Inferior parietal cortex (tissue), 1 donor: ENCODE data around the gene MGMT.

Source experiments
- DNase-seq: peaks from one replicate; pipeline ENCODE4 v3.0.0-alpha.2; 2016; ENCODE audit errors: extremely low spot score

Gene MGMT

DNA sequence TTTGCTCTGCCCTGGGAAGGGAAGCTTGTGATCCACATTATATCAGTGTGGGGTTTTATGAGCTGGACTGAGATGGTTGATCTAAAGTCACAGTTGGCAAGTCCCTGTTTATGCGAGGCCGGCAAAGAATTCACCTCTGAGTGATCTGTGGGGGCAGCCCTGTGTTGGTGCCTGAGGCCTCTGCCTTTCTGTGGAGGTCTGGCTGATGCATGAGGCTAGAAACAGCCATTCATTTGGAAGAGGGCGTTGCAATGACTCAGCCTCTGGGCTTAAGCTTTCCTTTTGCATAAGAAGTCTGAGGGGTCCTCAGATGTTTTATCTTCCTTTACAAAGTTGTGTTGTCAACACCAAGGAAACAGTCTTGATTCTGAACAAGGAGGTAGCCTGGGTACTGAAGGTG, 126.9 kb downstream of the MGMT start:
- DNase-seq, result no peak

DNA sequence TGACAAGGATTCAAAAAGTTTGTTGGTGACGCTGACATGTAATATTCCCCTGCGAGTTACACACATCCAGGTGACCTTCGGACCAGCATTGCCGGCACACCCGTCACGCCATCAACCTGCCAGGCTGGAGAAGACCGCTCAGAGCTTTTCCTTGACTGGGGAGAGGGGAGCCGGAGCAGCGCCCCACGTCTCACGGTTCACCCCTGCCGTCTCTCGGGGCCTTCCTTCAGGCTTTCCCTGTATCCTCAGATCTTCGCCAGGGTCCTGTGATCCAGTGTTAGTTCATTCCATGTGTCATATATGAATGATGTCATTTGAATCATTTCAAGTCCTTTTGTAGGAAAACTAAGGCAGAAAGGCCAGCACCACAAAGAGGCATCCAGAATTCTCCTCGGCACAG, 127.8 kb downstream of the MGMT start:
- no peak for DNase-seq

DNA sequence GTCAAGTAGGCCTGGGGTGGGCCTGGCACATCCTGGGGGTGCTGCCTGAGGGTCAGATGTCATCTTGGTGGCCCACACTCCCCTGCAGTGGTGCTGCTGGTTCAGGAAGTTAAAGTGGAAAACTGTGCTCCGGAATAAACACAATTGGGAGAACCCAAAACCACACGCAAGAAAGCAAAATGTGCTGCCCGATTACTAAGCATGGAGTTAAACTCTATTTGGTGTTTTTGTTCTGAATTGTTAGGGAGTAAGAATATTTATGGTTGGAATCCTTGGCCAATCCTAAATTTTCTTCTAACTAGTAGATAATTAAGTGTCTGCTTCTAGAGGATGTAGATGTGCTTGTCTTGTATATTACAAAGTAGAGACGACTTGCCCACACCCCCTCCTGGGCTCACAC, 131.4 kb downstream of the MGMT start:
- DNase-seq, result no peak

DNA sequence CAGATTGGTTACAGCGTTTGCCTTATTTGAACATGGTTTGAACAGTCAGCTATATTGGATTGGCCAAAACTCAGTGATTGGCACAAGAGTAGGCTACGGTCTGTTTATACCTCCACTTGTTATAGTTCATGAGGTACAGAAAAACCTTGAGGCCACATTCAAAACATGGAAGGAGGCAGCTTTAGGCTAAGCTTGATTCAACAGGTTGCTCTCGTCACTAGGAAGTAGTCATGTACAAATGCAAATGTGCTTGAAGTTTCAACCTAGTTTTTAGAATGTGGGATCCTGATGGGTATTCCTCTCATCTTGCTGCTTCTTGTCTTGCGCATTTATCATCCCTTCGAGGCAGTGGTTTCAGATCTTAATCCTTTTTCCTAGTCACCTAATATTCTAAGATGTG, 132.1 kb downstream of the MGMT start:
- no peak for DNase-seq

DNA sequence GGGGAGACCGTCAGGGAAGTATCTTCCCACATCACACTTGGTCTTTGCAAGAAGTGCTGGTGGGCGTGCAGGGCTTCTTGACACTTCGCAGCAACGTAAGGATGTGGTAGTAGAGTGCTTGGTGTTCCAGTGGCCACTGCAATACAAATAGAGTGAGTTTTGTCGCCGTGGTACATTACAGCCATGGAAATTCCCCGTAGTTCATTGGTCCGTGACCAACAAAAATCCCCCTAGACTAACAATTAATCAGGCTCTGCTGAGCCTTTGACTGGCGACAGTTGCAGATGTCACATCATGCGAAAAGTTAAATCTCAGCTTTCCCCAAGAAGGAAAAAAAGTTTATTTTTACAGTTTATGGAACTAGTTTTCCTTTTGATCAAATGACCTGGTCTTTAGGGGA, 134.7 kb downstream of the MGMT start:
- no peak for DNase-seq

DNA sequence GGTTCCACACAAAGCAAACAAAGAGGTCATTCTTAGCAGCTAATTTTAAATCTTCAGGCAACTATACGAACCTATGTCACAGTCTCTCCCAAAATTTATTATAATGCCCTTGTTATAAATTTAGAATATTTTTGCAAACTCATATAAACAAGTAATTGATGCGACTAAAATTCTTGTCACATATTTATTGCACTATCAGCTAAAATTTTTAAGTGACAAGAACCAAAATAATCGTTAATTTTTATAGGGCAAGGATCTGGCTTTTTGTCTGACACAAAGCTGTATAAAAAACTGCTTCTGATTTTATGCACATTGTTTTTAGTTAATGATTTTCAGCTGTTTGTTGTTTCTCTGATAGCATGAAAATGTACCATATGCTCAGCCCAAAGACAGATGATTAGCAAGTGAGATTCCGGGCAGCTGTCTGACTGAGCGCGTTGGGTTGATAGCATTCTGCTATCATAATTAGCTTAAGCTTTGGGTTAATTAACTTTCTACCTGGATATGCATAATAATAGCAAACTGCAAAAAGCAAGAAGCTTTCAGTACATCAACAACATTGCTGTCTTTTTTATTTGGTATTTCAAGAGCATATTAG, 136.0 kb downstream of the MGMT start:
- no peak for DNase-seq

DNA sequence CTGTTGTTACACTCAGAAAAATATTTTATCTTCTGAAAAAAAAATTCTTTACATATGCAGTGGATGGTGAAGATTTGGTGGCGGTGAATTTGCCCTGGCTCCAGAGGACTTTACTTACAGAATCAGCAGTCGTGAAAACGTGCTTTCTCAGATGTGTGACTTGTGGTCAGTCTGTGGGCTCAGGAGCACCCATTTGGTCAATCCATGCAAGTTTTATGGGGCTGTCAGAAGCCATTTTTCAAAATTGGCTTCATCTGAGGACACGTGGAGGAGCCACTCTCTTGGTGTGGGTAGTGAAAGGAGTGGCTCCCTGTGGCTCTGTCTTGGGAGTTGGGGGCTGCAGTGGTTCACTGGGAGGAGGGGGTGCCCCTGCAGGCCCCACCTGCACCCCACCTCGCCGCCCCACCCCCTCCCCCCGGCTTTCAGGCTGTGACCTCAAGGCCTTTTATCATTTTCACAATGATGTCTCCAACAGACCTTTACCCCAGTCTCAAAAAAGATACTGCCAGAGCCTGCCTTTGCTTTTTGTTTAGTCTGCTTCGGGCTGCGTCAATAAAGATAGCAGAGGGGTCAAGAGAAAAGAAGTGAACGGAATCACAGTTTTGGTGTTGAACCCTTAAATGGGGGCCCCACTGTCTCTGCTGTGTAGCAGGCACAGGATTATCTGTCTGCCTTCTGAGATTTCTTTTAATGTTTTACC, 137.4 kb downstream of the MGMT start:
- no peak for DNase-seq

DNA sequence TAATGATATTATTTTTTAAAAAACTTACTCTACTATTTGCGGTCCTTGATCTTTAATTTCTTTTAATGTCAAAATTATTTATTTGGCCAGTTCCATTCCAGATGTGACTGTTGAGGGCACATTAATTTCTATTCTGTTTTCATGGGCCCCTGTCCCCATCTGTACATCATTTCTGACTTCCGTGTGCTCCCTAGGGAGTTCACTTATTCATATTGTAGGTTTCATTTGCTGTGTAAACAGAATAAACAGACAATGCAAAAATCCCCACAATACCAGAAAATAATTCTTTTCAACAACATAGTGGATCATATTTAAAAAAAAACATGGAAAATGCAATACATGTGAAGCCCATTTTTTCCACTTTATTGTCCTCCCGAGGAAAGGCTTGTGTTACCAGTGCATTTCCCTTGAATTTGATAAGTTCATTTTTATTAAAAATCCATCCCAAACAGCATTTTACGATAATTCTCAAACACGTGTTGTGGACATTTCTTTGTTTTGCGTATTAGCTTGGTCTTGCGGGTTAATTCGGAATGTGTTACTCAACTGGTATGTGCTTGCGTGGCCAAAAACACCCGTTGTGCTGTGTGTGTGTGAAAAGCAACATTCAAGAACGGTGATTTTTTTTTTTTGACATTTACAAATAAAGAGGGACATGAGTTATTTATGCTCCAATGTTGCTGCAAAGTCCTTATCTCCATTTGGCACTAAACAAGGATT, 138.4 kb downstream of the MGMT start:
- no peak for DNase-seq

DNA sequence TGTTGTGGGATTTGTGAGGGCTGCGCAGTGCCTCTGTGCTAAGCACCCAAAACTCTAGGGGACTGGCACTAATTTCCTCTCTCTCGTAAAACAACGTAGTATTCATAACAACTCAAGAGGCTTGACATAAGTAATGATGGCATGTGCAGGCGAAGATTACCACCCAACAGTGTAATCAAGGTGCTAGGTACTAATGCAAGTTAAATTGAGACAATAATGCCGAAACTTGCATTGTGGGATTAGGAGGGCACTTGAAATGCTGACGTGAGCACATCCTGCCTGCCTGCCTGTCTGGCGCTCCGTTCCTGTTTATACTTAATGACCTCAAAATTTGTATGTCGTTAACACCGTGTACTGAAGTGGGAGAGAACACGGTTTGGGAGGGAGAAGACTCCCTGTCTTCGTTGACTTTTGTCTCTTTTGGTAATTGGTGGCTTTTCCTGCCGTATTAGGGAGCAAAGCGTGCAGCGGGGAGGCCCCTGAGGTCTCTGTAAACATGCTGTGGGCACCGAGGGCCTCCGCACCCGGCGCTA, 139.0 kb downstream of the MGMT start:
- DNase-seq, result no peak

DNA sequence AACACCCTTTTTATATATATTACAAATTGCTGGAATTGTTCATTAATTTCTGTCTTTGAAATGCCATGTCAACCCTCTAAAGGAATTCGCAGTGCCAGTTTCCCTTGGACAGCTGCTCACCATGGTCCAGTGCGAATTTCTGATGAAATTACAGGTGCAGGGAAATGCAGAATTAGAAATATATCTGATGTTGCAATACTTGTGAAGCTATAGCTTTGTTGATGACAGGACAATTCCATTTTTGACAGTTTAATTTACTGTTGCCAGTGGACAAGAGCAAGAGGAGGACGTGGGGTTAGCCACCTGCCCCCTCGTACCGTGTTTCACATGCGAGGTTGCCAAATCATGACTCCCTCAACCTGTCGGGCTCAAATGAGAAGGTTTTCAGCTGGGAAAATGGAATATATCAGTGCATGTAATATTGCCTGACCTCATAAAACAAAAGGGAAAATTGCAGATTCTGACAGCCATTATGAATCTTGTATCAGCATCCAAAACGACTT, 140.6 kb downstream of the MGMT start:
- DNase-seq, result no peak

DNA sequence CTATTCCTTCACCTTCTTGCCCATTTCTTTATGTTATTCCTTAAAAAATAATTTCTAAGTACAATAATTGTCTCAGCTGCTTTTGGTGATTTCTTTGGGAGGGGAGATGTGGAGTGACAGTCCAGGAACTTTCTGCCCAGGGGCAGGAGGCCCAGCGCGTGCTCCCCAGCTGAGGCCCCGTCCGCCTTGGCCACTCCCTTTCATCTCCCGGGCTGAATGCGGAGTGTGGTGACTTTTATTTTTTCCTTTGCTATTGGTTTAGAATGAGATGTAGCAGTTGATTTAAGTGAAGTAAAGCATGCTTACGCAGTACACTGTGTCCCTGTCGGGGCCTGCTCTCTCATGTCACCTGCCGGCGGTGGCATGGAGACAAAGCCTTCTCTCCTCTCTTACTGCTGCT, 141.6 kb downstream of the MGMT start:
- DNase-seq, result no peak

DNA sequence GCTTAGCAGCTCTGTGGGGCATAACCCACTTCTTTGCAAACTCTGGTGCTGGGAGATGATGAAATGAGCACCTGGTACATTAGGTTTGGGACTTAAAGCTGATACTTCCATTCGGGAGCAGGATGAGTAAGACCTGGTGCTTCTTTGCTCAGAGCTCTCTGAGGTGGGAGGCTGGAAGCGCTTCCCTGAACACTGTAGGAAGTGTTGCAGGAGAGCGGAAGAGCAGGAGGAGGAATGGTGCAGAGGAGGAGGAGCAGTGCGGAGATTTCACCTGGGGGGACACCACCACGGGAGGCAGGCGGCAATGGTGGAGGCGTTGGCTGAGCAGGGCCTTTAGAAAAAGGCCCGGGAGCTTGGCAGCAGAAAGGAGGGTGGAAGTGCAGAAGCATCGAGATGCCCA, 142.5 kb downstream of the MGMT start:
- DNase-seq, result no peak

DNA sequence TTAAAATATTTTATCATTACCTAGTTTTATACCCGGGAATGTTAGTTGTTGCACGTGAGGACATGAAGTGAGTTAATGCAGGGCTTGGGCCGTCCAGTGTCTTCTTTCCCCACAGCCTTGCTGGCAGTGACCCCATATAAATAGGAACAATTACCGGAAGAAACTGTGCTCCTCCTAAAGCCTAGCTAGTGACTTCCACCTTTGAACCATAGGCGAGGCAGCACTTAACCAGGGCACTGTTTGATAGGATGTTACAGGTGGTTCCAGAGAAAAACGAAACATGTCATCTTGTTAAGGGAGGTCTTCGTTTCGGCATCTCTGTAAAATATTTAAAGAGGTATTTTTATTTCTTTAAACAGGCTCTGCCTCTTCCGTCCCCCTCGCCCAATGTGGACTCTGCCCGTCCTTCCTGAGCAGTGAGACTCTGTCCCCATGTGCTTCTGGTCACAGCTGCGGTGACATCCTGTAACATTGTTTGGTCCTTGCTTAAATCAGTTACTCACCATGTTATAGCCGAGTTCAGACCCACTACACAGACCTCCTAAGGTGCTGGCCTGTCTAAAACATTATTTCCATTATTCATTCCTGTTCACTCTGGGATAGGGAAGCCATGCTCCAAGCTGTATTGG, 145.6 kb downstream of the MGMT start:
- DNase-seq, result no peak

DNA sequence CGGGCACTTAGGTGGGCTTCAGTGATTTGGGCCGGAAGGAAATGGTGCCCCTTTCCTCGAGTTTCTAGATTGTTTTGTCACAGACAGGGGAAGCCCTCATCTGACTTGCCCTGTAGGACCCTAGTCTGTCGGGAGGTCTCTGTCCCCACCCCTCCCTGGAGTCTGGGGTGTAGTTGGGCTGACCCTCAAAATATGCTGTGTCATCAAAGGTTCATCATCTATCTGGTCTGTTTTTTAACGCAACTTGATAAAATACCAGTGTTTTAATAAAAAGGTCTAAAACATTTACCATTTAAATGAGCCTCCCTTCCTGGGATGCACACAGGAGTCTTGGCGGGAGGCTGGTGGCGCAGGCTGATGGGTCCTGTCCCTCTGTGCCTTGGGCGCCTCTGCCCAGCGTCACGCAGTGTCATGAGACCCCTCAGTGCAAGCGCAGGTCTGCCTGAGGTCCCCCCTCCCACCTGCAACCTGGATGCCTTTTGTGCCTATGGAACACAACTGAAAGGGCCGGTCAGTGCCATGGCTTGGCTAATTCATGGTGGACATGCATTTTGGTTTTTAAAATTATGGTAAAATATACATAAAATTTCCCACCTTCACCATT, 146.4 kb downstream of the MGMT start:
- no peak for DNase-seq

DNA sequence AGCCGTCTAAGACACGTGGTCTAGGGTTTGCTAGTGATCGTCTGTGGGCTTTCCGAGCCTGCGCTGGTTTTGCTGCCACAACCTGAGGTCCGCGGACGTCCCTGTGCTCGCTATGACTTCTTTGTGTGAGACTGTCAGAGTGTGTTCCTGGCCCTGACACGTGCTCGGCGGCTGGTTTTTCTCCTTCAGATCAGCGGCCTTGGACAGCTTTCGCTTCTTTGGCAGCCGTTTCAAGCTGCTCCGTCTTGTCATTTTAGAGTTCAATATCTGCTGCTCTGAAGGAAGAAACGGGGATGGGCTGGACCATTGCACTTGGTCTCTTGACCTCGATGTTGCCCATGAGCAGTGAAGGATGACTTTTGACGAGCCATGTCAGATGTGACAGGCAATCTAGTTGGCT, 147.3 kb downstream of the MGMT start:
- DNase-seq, result no peak

DNA sequence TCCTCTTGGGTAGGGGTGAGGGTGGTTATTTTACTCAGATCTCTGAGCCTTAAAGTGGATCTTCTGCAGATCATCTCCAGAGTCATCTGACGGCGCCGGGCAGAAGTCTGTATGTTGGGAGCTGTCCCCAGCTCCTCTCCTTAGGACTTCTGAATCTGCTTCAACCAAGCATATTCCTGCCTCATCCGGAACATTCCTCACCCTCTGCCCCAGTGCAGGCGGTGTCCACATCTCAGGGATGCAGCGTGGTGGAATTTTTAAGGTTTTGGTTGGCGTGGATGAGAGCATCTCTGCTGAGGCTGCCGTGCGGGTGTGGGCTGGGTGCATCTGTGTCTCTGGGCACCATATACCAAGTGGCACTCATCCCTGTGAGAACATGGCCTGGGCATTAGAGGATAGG, 148.3 kb downstream of the MGMT start:
- no peak for DNase-seq

DNA sequence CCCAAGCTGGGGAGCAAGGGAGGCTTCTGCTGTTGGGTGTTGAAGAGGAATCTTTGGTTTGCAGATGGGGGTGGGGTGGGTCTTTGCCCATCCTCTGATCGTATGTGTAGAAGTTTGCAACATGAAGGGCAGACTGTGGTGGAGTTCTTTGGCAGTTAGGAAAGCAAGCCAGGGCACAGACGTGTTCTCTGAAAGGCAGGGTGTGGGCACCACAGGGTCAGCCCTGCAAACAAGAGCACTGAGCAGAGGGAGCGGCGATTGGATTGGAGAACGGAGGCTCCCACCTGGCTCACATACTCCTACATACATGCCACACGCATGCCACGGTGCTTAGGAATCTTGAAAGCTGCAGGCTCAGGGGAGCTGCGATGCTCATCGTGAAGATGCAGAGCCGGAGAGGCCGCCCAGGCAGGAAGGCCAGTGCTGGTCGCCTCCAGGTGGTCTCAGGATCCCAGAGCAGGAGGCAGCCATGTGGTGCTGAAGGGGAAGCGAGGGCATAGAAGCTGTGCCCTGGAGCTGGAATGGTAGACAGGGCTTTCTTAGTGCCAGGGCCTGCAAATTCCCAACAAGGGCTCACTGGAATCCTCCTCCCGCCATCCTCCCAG, 149.0 kb downstream of the MGMT start:
- no peak for DNase-seq

DNA sequence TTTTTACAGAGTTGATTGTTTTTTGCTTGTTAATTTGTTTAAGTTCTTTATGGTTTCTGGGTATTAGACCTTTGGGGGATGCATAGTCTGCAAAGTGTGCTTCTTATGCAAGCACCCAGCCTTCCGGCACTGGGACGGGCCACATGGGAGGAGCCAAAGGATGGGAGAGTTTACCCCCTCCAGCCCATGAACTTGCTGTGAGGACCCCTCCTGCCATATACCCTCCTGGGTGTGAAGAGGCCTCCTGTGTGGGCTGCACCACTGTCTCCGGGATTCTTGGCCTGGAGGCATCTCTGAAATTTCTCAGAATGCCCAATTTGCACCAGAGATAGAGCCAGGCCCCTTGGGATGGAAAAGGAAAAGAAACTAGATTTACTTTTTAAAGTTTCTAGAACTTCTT, 150.7 kb downstream of the MGMT start:
- no peak for DNase-seq

DNA sequence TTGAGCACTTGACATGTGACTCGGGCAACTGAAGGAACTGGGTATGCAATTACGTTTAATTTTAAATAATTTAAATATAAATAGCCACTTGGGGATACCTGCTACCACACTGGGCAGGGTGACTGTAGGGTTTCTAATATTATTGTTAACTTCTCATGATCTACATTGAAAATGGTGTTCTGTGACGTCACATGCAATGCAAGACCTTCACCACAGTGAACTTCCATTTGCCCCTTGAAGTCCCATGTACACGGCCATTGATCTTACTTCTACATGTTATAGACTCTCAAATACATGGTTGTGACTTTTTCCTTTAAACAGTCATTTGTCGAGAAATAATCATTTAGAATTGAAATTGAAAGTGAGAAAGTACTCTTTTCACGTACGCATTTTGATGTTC, 154.0 kb downstream of the MGMT start:
- DNase-seq, result no peak

DNA sequence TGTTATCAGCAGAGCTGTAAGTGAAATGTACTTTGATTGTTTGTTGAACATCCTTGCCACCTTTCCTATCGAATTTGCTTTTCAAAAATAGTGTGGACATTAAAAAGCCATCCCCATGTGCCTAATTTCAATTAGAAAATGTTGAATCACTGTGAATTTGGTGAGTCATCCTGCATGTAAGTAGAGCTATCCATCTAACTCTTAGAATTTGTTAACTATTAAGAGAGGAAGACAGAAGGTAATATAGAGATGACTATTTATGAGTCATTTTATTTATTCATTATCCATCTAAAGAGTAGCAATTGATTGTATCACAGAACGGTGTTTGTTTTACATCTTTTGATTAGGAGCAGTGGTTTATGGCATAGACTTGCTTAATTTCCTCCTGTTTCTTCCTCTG, 154.7 kb downstream of the MGMT start:
- DNase-seq, result no peak

DNA sequence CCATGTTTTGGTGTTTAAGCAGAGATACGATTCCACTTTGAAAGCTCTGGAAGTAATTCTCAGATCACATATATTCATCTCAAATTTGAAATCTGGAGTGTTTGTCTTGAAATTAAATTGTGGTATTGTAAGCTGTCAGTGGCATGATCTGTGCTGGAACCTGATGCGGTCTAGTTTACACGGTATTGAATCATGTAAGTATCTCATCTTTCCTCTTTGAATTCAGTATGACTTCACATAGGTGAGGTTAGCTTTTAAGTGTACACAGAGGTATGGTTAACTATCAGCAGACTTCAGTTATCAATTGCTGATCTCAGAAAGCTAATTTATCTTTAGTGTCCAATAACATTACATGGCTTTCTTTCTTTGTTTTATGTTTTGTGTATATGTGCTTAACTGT, 155.2 kb downstream of the MGMT start:
- no peak for DNase-seq

DNA sequence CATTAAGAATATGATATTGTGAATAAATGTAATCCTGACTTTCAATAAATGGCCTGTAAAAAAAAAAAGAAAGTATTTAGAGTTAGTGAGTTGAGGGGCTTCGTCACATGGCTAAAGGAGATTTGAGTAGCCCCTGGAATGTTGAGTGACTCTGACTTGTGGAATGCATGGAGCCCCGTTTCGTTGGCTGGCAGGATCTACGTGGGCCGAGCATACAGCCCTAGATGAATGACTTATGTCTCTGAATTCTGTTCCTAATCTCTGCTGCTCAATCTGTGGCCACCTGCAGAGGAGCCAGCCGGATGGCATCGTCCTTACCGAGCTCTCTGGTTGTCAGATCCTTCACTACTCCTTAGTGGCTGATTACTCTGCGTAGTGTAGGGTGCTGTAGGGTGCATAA, 155.7 kb downstream of the MGMT start:
- DNase-seq, result no peak
